K562 (cell line): ENCODE data around the gene MTOR. TPM values are rescaled to one million over a fixed set of nuclear protein-coding genes. Genes with fewer than 3 reads are reported as not detected.

Source experiments
- BRD4 ChIP-seq: fragments of 200-600 bp; sonication (generic); IDR thresholded peaks from 2 replicates; pipeline ENCODE4 v1.6.1; 2017; ENCODE audit warnings: inconsistent platforms
- CBX1 ChIP-seq: sonication (generic); IDR thresholded peaks from 2 replicates; pipeline ENCODE4 v1.6.1; 2016; ENCODE audit warnings: antibody characterized with exemption, low read depth, mild to moderate bottlenecking
- CCAR2 ChIP-seq: fragments of 200-400 bp; formaldehyde crosslinking; IDR thresholded peaks from 2 replicates; pipeline ENCODE4 v1.6.1; 2017; ENCODE audit warnings: mild to moderate bottlenecking, low read depth, low read length
- CREM ChIP-seq: IDR thresholded peaks from 2 replicates; pipeline ENCODE4 v1.6.1; 2014; ENCODE audit warnings: antibody characterized with exemption, low read depth
- ETV5 ChIP-seq: sonication (generic); formaldehyde crosslinking; IDR thresholded peaks from 2 replicates; pipeline ENCODE4 v1.4.0; 2020; ENCODE audit warnings: low read depth, mild to moderate bottlenecking, missing genetic modification reagents
- FOXP4 ChIP-seq: sonication (generic); formaldehyde crosslinking; IDR thresholded peaks from 2 replicates; pipeline ENCODE4 v1.8.0; 2022; ENCODE audit warnings: mild to moderate bottlenecking, missing genetic modification reagents, borderline replicate concordance
- GTF2F1 ChIP-seq: IDR thresholded peaks from 2 replicates; pipeline ENCODE4 v1.6.1; 2011; ENCODE audit warnings: low read depth, low read length, improper control_type of control experiment
- SIN3A ChIP-seq, 2 experiments: fragments of 150-350 bp in 1 of 2; IDR thresholded peaks; 2 replicates each; pipeline ENCODE4 v1.6.1; 2011 to 2016; ENCODE audit warnings: borderline replicate concordance in 2 of 2, low read depth in 2 of 2, low read length in 2 of 2, mild to moderate bottlenecking in 2 of 2, moderate library complexity in 2 of 2; ENCODE audit not compliant: control insufficient read depth in 1 of 2
- SNAPC5 ChIP-seq: fragments of 250-450 bp; sonication (Bioruptor Pico); IDR thresholded peaks from 2 replicates; pipeline ENCODE4 v1.8.0; 2021; ENCODE audit warnings: moderate library complexity, mild to moderate bottlenecking, inconsistent platforms
- ZC3H4 ChIP-seq: sonication (generic); formaldehyde crosslinking; IDR thresholded peaks from 2 replicates; pipeline ENCODE4 v1.9.0; 2021; ENCODE audit warnings: missing genetic modification reagents, borderline replicate concordance
- ZNF184 ChIP-seq: sonication (generic); formaldehyde crosslinking; IDR thresholded peaks from 2 replicates; pipeline ENCODE4 v1.5.0; 2020; ENCODE audit warnings: missing genetic modification reagents
- ZNF280A ChIP-seq: fragments of 450-650 bp; IDR thresholded peaks from 2 replicates; pipeline ENCODE4 v1.6.1; 2018; ENCODE audit warnings: mild to moderate bottlenecking, low read depth; ENCODE audit not compliant: partially characterized antibody
- ZNF280B ChIP-seq: fragments of 250-450 bp; sonication (Bioruptor Pico); IDR thresholded peaks from 2 replicates; pipeline ENCODE4 v1.5.1; 2021; ENCODE audit warnings: mild to moderate bottlenecking
- ZNF561 ChIP-seq: fragments of 450-650 bp; formaldehyde crosslinking; conservative IDR thresholded peaks from 2 replicates; pipeline ENCODE4 v1.4.0; 2020; ENCODE audit warnings: mild to moderate bottlenecking, moderate library complexity
- ZNF655 ChIP-seq: fragments of 250-450 bp; sonication (Bioruptor Pico); IDR thresholded peaks from 2 replicates; pipeline ENCODE4 v1.5.0; 2021
- polyA plus RNA-seq, 8 experiments: library from polyadenylated mRNA; depleted of rRNA in 4 of 8; stranded (reverse) in 5 of 8; unstranded in 3 of 8; fragments of >200 nt; fragmentation: Nextera tagmentation in 2 of 8; fragmentation: Illumina TruSeq in 1 of 8; extraction: Ambion mirVana in 2 of 8; extraction: Trizol in 1 of 8; gene quantifications; 2 replicates each; pipeline versions ENCODE4 v1.2.1 to v1.2.3, GENCODE V29; 2011 to 2014; ENCODE audit warnings: inconsistent platforms in 1 of 8, missing spikeins in 1 of 8
- total RNA-seq, 7 experiments: library from RNA; depleted of rRNA in 6 of 7; stranded (reverse); fragments of >200 nt in 6 of 7; fragmentation: Illumina TruSeq in 2 of 7; extraction: Trizol in 2 of 7; gene quantifications; 2 replicates each; pipeline versions ENCODE4 v1.2.1 to v1.2.3, GENCODE V29; 2011 to 2021; ENCODE audit warnings: low replicate concordance in 1 of 7

Gene MTOR
- total and polyA plus RNA-seq, 9 of the 15 experiments (the other 6 are each of a cell fraction or from before 2014, with no cell fraction given) = 11.4 to 71.4 (median 52.2) TPM

GRCh38 chr1:11272832-11273594 is 10.7 kb upstream of the MTOR start, which contains the start of gene UBIAD1 (continued):
- TF ChIP-seq FOXP4 (CRISPR knock-in tag) = no peak; the same call in 1 of the 2 replicates
- TF ChIP-seq ZNF280A = no peak
- no peak for TF ChIP-seq GTF2F1
- TF ChIP-seq BRD4 = peak; percentile 74
- no peak for TF ChIP-seq ZNF655 (CRISPR knock-in tag)
- TF ChIP-seq ZNF184 (CRISPR knock-in tag) = no peak
- no peak for TF ChIP-seq ZNF561 (CRISPR knock-in tag)
- TF ChIP-seq CREM = peak; percentile 38; the same call in 1 of the 2 replicates
- TF ChIP-seq SNAPC5 (CRISPR knock-in tag) = no peak
- peak; percentile 84; the same call in 1 of the 2 replicates for TF ChIP-seq ETV5 (CRISPR knock-in tag)
- no peak for TF ChIP-seq ZC3H4 (CRISPR knock-in tag)
- TF ChIP-seq CBX1 = peak; percentile 56; the same call in 1 of the 2 replicates
- no peak for TF ChIP-seq CCAR2
- peak; percentile 80 to 96 for TF ChIP-seq SIN3A (IDR thresholded peaks at IDR 0.05; ENCODE audit: borderline replicate concordance in 2 of 2, control insufficient read depth in 1 of 2, low read depth in 2 of 2, low read length in 2 of 2)
- no peak for TF ChIP-seq ZNF280B (CRISPR knock-in tag)
